HFF-Myc (cell line): ENCODE results near the gene SAG.

Experiments used
- DNase-seq: peaks from one replicate; pipeline ENCODE4 v3.0.0-alpha.2; 2011; ENCODE audit warnings: low read depth; ENCODE audit errors: extremely low read depth
- H3K4me3 ChIP-seq: replicated peaks from 2 replicates; pipeline ENCODE4 v1.5.1; 2011; ENCODE audit warnings: low read depth, mild to moderate bottlenecking, control low read depth, low read length
- CTCF ChIP-seq: IDR thresholded peaks from 2 replicates; pipeline ENCODE4 v1.5.1; 2012; ENCODE audit warnings: mild to moderate bottlenecking, low read depth, low read length, control low read depth; ENCODE audit errors: missing control alignments

Gene SAG

GRCh38 chr2:233312874-233313273 is 5.3 kb downstream of the SAG start:
- H3K4me3 ChIP-seq = no peak overlapping the region
- TF ChIP-seq CTCF = no peak
- DNase-seq = no peak

- TF ChIP-seq CTCF = no peak
- H3K4me3 ChIP-seq = no peak overlapping the region
- DNase-seq = no peak
Observed at GRCh38 chr2:233314180-233314925, 6.7 kb downstream of the SAG start.

- no peak for TF ChIP-seq CTCF
- no peak overlapping the region for H3K4me3 ChIP-seq
- DNase-seq = no peak
Observed at GRCh38 chr2:233317196-233317943, 9.8 kb downstream of the SAG start.

DNA sequence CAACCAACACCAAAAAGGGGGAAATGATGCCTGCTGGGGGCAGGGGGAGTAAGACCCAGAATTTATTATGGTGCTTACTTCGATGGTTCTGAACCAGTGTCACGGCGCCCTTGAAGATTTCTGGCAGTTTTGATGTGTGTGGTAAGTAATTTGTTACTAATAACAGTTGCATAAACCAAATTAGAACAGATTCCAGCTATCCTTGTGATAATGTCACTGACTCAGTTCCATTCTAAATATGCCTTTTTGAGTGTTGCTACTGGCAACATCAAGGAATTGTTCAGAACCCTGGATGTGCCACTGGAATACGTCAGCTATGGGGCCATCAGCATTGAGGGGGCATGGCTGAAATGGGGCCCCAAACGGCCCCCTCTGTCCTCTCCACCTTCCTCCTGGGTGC is 11.6 kb downstream of the SAG start:
- no peak for TF ChIP-seq CTCF
- no peak for DNase-seq
- no peak overlapping the region for H3K4me3 ChIP-seq

DNA sequence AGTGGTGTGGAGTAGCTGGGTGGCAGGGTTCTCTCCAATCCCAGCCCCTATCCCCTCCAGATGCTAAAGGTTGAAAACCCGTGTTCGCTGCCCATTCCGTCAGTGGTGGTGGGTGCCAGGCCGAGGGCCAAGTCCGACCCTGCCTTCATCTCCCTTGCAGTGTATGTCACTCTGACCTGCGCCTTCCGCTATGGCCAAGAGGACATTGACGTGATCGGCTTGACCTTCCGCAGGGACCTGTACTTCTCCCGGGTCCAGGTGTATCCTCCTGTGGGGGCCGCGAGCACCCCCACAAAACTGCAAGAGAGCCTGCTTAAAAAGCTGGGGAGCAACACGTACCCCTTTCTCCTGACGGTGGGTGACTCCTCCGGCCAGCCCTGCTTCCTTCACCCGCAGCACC is 12.9 kb downstream of the SAG start:
- TF ChIP-seq CTCF = no peak
- H3K4me3 ChIP-seq = no peak overlapping the region
- DNase-seq = no peak

GRCh38 chr2:233321166-233321565 is 13.6 kb downstream of the SAG start:
- TF ChIP-seq CTCF = no peak

More at GRCh38 chr2:233321166-233321565, 13.6 kb downstream of the SAG start:
- DNase-seq = no peak
- no peak overlapping the region for H3K4me3 ChIP-seq
